ENCODE results near the gene TGOLN2. TPM values are rescaled to one million over a fixed set of nuclear protein-coding genes. Genes with fewer than 3 reads are reported as not detected.
"Not testable (repeated sequence)": the region's sequence is repeated elsewhere in the genome, so short reads cannot be mapped to it uniquely, and the experiment has no call there.

Gene TGOLN2
- total and polyA plus RNA-seq, 9 donors: 38.3 to 72.9 (median 63.8) TPM

- H3K27me3 ChIP-seq (ENCODE audit: control insufficient read depth, insufficient read depth, low read length): no peaks in the 10 kb centered on the region
- H3K9me3 ChIP-seq (replicated peaks; ENCODE audit: control insufficient read depth, low read depth, low read length): no peaks in the 10 kb centered on the region
- no peak overlapping the region for H3K4me3 ChIP-seq (ENCODE audit: low read length)
- WGBS (ENCODE audit: insufficient coverage): 56% methylated on average over 3 of the region's 9 CpGs
- no peak overlapping the region for H3K27ac ChIP-seq (ENCODE audit: low read length)
- DNase-seq: no peak
- peaks cover 45% of the 10 kb centered on the region for H3K36me3 ChIP-seq (ENCODE audit: control insufficient read depth, insufficient read depth, low read length)
- H3K4me1 ChIP-seq (ENCODE audit: control insufficient read depth, insufficient read depth, low read length): peaks cover 24% of the 10 kb centered on the region
These were observed 2.4 kb downstream of the TGOLN2 start for GRCh38 chr2:85325466-85325811.

GRCh38 chr2:85324639-85325465, 2.9 kb downstream of the TGOLN2 start:
- Histone ChIP-seq H3K36me3 (ENCODE audit: control insufficient read depth, insufficient read depth, low read length) (peaks cover 51% of the 10 kb centered on the region), H3K27ac (ENCODE audit: low read length) (no peak overlapping the region), H3K9me3 (replicated peaks; ENCODE audit: control insufficient read depth, low read depth, low read length) (no peaks in the 10 kb centered on the region), H3K27me3 (ENCODE audit: control insufficient read depth, insufficient read depth, low read length) (no peaks in the 10 kb centered on the region), H3K4me3 (ENCODE audit: low read length) (no peak overlapping the region), H3K4me1 (ENCODE audit: control insufficient read depth, insufficient read depth, low read length) (peaks cover 24% of the 10 kb centered on the region)
- 25% methylated on average over 2 of the region's 10 CpGs for WGBS (ENCODE audit: insufficient coverage)
- no peak for DNase-seq

GRCh38 chr2:85323988-85324367, 3.8 kb downstream of the TGOLN2 start:
- 100% methylated on average over 3 of the region's 11 CpGs for WGBS (ENCODE audit: insufficient coverage)
- H3K27ac ChIP-seq (ENCODE audit: low read length); H3K27me3 ChIP-seq (ENCODE audit: control insufficient read depth, insufficient read depth, low read length); H3K4me3 ChIP-seq (ENCODE audit: low read length); H3K9me3 ChIP-seq (replicated peaks; ENCODE audit: control insufficient read depth, low read depth, low read length); DNase-seq: not testable (repeated sequence)
- Histone ChIP-seq H3K36me3 (ENCODE audit: control insufficient read depth, insufficient read depth, low read length) (peaks cover 56% of the 10 kb centered on the region), H3K4me1 (ENCODE audit: control insufficient read depth, insufficient read depth, low read length) (peaks cover 24% of the 10 kb centered on the region)

- Histone ChIP-seq H3K27me3 (ENCODE audit: control insufficient read depth, insufficient read depth, low read length) (no peaks in the 10 kb centered on the region), H3K4me3 (ENCODE audit: low read length) (no peak overlapping the region), H3K36me3 (ENCODE audit: control insufficient read depth, insufficient read depth, low read length) (peaks cover 56% of the 10 kb centered on the region), H3K9me3 (replicated peaks; ENCODE audit: control insufficient read depth, low read depth, low read length) (no peaks in the 10 kb centered on the region), H3K27ac (ENCODE audit: low read length) (no peak overlapping the region), H3K4me1 (ENCODE audit: control insufficient read depth, insufficient read depth, low read length) (peaks cover 29% of the 10 kb centered on the region)
- no peak for DNase-seq
- 83% methylated on average over 3 of the region's 9 CpGs for WGBS (ENCODE audit: insufficient coverage)
These were observed 4.3 kb downstream of the TGOLN2 start for GRCh38 chr2:85323351-85323987.

- no peaks in the 10 kb centered on the region for H3K27me3 ChIP-seq (ENCODE audit: control insufficient read depth, insufficient read depth, low read length)
- peaks cover 73% of the 10 kb centered on the region for H3K36me3 ChIP-seq (ENCODE audit: control insufficient read depth, insufficient read depth, low read length)
- 91% methylated on average over 4 of the region's 4 CpGs for WGBS (ENCODE audit: insufficient coverage)
- no peaks in the 10 kb centered on the region for H3K9me3 ChIP-seq (replicated peaks; ENCODE audit: control insufficient read depth, low read depth, low read length)
- peaks cover 11% of the 10 kb centered on the region for H3K4me1 ChIP-seq (ENCODE audit: control insufficient read depth, insufficient read depth, low read length)
- H3K4me3 ChIP-seq (ENCODE audit: low read length): no peak overlapping the region
- no peak overlapping the region for H3K27ac ChIP-seq (ENCODE audit: low read length)
- DNase-seq: no peak
These were observed 8.0 kb downstream of the TGOLN2 start for GRCh38 chr2:85319796-85320195.

GRCh38 chr2:85318222-85319074, 9.3 kb downstream of the TGOLN2 start:
- WGBS (ENCODE audit: insufficient coverage): 26% methylated on average over 11 of the region's 11 CpGs
- peaks cover 67% of the 10 kb centered on the region for H3K36me3 ChIP-seq (ENCODE audit: control insufficient read depth, insufficient read depth, low read length)

GRCh38 chr2:85315921-85316320, 11.9 kb downstream of the TGOLN2 start:
- H3K36me3 ChIP-seq (ENCODE audit: control insufficient read depth, insufficient read depth, low read length): peaks cover 48% of the 10 kb centered on the region
- not testable (repeated sequence) for H3K4me3 ChIP-seq (ENCODE audit: low read length); H3K27ac ChIP-seq (ENCODE audit: low read length); H3K27me3 ChIP-seq (ENCODE audit: control insufficient read depth, insufficient read depth, low read length); DNase-seq; H3K9me3 ChIP-seq (replicated peaks; ENCODE audit: control insufficient read depth, low read depth, low read length); H3K4me1 ChIP-seq (ENCODE audit: control insufficient read depth, insufficient read depth, low read length)
- WGBS (ENCODE audit: insufficient coverage): no CpG with 5 or more reads among the region's 5 CpGs

More at GRCh38 chr2:85318222-85319074, 9.3 kb downstream of the TGOLN2 start:
- Histone ChIP-seq H3K4me3 (ENCODE audit: low read length) (no peak overlapping the region), H3K27me3 (ENCODE audit: control insufficient read depth, insufficient read depth, low read length) (no peaks in the 10 kb centered on the region), H3K27ac (ENCODE audit: low read length) (peak overlapping the region; percentile 37), H3K4me1 (ENCODE audit: control insufficient read depth, insufficient read depth, low read length) (peaks cover 8% of the 10 kb centered on the region), H3K9me3 (replicated peaks; ENCODE audit: control insufficient read depth, low read depth, low read length) (no peaks in the 10 kb centered on the region)
- peak; percentile 71 for DNase-seq

- Histone ChIP-seq H3K9me3 (replicated peaks; ENCODE audit: control insufficient read depth, low read depth, low read length) (no peaks in the 10 kb centered on the region), H3K36me3 (ENCODE audit: control insufficient read depth, insufficient read depth, low read length) (peaks cover 39% of the 10 kb centered on the region), H3K4me1 (ENCODE audit: control insufficient read depth, insufficient read depth, low read length) (peaks cover 13% of the 10 kb centered on the region), H3K27me3 (ENCODE audit: control insufficient read depth, insufficient read depth, low read length) (no peaks in the 10 kb centered on the region), H3K27ac (ENCODE audit: low read length) (no peak overlapping the region), H3K4me3 (ENCODE audit: low read length) (no peak overlapping the region)
- WGBS (ENCODE audit: insufficient coverage): 78% methylated on average over 8 of the region's 10 CpGs
- DNase-seq: no peak
These were observed 12.9 kb downstream of the TGOLN2 start for GRCh38 chr2:85314884-85315242.

GRCh38 chr2:85312404-85312803, 15.4 kb downstream of the TGOLN2 start:
- 85% methylated on average over 4 of the region's 7 CpGs for WGBS (ENCODE audit: insufficient coverage)
- no peak overlapping the region for H3K4me3 ChIP-seq (ENCODE audit: low read length)
- no peak for DNase-seq
- H3K9me3 ChIP-seq (replicated peaks; ENCODE audit: control insufficient read depth, low read depth, low read length): no peaks in the 10 kb centered on the region
- H3K36me3 ChIP-seq (ENCODE audit: control insufficient read depth, insufficient read depth, low read length): peaks cover 48% of the 10 kb centered on the region
- H3K27me3 ChIP-seq (ENCODE audit: control insufficient read depth, insufficient read depth, low read length): no peaks in the 10 kb centered on the region
- peaks cover 21% of the 10 kb centered on the region for H3K4me1 ChIP-seq (ENCODE audit: control insufficient read depth, insufficient read depth, low read length)
- H3K27ac ChIP-seq (ENCODE audit: low read length): no peak overlapping the region

- H3K9me3 ChIP-seq (replicated peaks; ENCODE audit: control insufficient read depth, low read depth, low read length): no peaks in the 10 kb centered on the region
- no peak for DNase-seq
- H3K27ac ChIP-seq (ENCODE audit: low read length): peak overlapping the region; percentile 49
- peaks cover 46% of the 10 kb centered on the region for H3K36me3 ChIP-seq (ENCODE audit: control insufficient read depth, insufficient read depth, low read length)
- WGBS (ENCODE audit: insufficient coverage): no CpG with 5 or more reads among the region's 3 CpGs
- peaks cover 21% of the 10 kb centered on the region for H3K4me1 ChIP-seq (ENCODE audit: control insufficient read depth, insufficient read depth, low read length)
- H3K27me3 ChIP-seq (ENCODE audit: control insufficient read depth, insufficient read depth, low read length): no peaks in the 10 kb centered on the region
- no peak overlapping the region for H3K4me3 ChIP-seq (ENCODE audit: low read length)
These were observed 17.5 kb downstream of the TGOLN2 start for GRCh38 chr2:85310330-85310729.

Measured in muscle of leg (tissue), 11 donors.